Subcutaneous adipose tissue (tissue), 4 donors: ENCODE results near the gene ZNF333. TPM values are rescaled to one million over a fixed set of nuclear protein-coding genes. Genes with fewer than 3 reads are reported as not detected.

Experiments
- total RNA-seq, 4 donors: library from RNA; depleted of rRNA; stranded (reverse); fragments of >200 nt; gene quantifications; one replicate each; pipeline ENCODE4 v1.1.0, GENCODE V29; 2016
- TF ChIP-seq, protein P1 (sequence below): fragments of 450-650 bp; IDR thresholded peaks from one replicate; pipeline ENCODE4 v1.5.1; 2016; ENCODE audit warnings: low read depth, mild to moderate bottlenecking, control low read depth, antibody characterized with exemption, moderate library complexity

The ZNF333 gene
- total RNA-seq, 4 donors from 2014 or later = 17.4 to 47.5 (median 25.8) TPM

DNA sequence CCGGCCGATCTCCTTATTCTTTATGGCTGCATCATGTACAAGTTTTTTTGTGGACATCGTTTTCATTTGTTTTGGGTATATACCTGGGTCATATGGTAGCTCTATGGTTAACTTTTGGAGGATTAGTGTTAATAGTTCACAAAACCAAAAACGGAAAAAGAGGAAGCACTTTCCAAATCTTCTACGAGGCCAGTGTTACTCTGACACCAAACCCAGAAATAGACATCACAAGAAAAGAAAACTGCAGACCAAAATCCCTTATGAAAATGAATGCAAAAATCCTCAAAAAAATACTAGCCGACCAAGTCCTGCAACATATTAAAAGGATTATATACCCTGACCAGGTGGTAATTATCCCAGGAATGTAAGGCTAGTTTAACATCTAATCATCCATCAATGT lies 58.8 kb downstream of the ZNF333 start:
- TF ChIP-seq, protein P1, sequence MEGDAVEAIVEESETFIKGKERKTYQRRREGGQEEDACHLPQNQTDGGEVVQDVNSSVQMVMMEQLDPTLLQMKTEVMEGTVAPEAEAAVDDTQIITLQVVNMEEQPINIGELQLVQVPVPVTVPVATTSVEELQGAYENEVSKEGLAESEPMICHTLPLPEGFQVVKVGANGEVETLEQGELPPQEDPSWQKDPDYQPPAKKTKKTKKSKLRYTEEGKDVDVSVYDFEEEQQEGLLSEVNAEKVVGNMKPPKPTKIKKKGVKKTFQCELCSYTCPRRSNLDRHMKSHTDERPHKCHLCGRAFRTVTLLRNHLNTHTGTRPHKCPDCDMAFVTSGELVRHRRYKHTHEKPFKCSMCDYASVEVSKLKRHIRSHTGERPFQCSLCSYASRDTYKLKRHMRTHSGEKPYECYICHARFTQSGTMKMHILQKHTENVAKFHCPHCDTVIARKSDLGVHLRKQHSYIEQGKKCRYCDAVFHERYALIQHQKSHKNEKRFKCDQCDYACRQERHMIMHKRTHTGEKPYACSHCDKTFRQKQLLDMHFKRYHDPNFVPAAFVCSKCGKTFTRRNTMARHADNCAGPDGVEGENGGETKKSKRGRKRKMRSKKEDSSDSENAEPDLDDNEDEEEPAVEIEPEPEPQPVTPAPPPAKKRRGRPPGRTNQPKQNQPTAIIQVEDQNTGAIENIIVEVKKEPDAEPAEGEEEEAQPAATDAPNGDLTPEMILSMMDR = no peak

DNA sequence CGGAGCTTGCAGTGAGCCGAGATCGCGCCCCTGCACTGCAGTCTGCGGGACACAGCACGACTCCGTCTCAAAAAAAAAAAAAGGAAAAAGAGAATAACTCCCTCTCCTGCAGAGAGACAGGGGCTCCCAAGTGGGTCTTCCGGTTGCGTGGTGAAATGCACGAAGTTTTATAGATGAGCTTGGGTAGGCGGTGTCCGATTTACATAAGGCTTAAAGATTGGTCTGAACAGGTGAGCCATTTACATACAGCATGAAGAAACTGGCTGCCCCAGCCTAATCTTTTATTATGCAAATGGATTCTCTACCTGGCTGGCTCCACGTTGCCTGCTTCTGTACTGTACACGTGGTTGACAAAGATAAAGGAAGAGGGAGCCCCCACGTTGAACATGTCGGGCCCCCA lies 69.0 kb downstream of the ZNF333 start:
- TF ChIP-seq, protein P1 = no peak

DNA sequence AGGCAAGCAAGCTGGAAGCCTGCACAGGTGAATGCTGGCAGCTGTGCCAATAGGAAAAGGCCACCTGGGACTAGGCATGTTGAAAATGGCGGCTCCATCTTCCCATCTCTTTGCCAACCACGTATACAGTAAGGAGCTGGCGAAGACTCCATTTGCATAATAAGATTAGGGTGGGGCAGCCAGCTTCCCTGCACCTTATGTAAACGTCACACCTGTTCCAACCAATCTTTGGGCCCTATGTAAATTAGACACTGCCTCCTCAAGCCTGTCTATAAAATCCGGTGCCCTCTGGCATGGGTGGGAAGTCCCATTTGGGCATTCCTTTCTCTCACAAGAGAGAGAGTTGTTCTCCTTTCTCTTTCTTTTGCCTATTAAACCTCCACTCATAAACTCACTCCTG lies 71.8 kb downstream of the ZNF333 start:
- TF ChIP-seq, protein P1 = no peak

DNA sequence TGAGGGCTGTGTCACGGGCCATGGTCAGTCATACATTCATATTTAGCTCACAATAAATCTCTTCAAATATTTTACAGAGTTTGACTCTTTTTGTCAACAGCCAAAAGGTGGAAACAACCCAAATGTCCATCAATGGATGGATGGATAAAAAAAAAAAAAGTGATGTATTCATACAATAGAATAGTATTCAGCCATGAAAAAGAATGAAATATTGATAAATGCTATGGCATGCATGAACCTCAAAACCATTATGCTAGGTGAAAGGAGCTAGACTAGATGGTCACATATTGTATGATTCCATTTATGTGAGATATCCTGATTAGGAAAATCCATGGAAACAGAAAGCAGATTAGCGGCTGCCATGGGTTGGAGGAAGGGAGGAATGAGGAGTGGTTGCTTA lies 72.3 kb downstream of the ZNF333 start:
- TF ChIP-seq, protein P1 = no peak

DNA sequence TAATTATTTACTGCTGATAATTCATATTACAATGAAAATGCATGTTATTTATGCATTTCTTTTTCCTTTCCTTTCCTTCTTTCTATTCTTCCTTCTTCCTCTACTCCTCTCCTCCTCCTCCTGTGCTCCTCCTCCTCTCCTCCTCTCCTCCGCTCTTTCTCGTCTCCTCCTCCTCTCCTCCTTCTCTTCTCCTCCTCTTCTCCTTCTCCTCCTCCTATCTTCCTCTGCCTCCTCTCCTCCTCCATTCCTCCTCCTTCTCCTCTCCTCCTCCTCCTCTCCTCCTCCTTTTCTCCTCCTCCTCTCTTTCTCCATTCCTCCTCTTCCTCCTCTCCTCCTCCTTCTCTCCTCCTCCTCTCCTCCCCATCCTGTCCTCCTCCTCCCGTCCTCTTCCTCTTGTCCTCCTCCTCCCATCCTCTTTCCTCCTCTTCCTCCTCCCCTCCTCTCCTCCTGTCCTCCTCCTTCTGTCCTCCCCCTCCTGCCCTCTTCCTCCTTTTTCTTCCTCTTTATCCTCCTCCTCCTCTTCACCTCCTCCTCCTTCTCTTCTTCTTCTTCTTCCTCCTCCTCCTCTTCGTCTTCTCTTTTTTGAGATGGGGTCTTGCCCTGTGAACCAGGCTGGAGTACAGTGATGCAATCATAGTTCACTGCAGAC lies 73.8 kb downstream of the ZNF333 start:
- TF ChIP-seq, protein P1 = no peak

DNA sequence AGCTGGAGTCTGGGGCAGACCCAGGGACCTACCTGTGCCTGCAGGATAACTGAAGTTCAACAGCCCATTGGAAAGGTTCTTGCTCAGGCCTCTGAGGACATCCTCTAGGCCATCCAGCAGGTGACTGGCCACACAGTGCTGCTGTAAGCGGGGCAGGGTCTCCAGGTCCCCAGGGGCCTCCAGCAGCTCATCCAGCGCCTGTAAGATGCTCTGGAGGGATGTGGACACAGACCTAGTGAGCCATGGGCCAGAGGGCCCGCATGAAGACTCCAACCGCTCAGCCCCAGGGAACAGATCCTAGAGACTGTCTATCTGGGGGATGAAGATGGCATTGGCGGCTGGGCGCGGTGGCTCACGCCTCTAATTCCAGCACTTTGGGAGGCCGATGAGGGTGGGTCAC lies 74.6 kb downstream of the ZNF333 start:
- TF ChIP-seq, protein P1 = no peak

DNA sequence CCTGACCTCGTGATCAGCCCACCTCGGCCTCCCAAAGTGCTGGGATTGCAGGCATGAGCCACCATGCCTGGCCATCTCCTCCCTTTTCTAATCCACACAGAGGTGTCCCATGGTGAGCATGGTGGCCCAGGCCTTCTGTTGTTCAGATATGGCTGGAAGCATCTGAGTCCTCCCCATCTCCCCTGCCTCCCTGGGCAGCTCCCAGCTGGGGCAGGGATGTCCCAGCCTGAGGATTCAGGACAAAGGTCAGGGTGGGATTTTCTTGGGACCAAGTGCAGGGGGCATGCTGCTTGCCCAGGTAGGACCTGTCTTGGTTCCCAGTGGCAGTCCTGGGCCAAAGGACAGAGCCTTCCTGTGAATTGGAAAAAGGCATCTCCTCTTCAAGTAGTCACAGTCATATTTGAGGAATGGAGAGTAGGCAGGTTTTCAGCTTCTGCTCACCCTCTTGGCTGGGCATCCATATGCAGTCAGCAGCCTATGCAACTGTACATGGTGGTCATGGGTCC lies 77.7 kb downstream of the ZNF333 start:
- TF ChIP-seq, protein P1 = no peak
